Astrocyte of the spinal cord (primary cell): ENCODE data around the gene L3MBTL1.

Source experiments
- DNase-seq: peaks from one replicate; pipeline ENCODE4 v3.0.0; 2011; ENCODE audit warnings: low read depth, low spot score
- H3K4me3 ChIP-seq: 2 replicates; pipeline ENCODE4 v1.5.1; 2011; ENCODE audit warnings: low read depth, mild to moderate bottlenecking, low read length, moderate library complexity
- in situ Hi-C: cut with HindIII; loops from 2 replicates; pipeline ENCODE4 v1.10.0; 2017; ENCODE audit warnings: low sequenced_read_pairs
- TF ChIP-seq, protein P1 (sequence below): IDR thresholded peaks from 2 replicates; pipeline ENCODE4 v1.5.1; 2012; ENCODE audit warnings: low read depth, mild to moderate bottlenecking, low read length, inconsistent platforms

The L3MBTL1 gene

DNA sequence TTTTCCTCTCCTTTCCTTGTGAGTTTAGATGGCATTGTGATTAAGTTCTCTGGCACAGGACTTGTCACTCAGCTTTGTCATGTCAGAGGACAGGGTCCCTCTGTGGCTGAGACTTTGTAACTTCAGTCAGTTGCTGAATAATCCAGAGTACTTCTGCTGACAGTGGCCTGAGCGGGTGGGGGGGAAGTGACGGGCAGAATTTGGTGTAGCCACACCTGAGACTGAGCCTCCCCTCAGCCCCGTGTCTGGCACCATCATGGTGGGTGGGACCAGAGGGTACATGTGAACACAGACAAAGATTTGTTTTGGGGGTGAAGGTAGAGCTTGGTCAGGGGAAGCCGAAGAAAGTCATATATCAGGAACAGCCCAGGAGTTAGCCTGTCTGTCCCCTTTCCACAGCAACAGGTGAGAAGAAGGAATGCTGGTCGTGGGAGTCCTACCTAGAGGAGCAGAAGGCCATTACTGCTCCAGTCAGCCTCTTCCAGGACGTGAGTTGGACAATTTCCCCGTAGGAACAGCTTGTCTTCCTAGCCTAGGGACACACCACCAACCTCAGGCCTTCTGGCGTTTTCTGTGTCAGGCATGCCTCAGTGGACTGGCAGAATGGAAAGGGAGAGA, 20.9 kb downstream of the L3MBTL1 start:
- no peak overlapping the region for H3K4me3 ChIP-seq
- DNase-seq: no peak
- TF ChIP-seq, protein P1, sequence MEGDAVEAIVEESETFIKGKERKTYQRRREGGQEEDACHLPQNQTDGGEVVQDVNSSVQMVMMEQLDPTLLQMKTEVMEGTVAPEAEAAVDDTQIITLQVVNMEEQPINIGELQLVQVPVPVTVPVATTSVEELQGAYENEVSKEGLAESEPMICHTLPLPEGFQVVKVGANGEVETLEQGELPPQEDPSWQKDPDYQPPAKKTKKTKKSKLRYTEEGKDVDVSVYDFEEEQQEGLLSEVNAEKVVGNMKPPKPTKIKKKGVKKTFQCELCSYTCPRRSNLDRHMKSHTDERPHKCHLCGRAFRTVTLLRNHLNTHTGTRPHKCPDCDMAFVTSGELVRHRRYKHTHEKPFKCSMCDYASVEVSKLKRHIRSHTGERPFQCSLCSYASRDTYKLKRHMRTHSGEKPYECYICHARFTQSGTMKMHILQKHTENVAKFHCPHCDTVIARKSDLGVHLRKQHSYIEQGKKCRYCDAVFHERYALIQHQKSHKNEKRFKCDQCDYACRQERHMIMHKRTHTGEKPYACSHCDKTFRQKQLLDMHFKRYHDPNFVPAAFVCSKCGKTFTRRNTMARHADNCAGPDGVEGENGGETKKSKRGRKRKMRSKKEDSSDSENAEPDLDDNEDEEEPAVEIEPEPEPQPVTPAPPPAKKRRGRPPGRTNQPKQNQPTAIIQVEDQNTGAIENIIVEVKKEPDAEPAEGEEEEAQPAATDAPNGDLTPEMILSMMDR: no peak
- in situ Hi-C loops: no loop called here

DNA sequence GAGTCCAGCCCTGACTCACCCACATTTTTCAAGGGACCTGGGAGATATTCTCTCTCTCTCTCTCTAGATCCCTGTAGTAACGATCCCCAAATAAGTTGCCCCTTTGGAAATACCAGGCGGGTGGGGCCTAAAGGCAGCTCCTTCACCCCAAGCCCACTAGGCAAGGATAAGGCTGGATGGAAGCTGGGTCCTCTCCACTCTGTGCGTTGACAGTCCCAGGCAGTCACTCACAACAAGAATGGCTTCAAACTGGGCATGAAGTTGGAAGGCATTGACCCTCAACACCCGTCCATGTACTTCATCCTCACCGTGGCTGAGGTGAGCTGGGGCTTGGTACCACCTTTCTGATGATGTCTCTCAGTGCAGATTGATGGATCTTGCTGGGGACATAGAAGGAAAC, 21.6 kb downstream of the L3MBTL1 start:
- in situ Hi-C loops: no loop called here
- TF ChIP-seq, protein P1: no peak
- H3K4me3 ChIP-seq: no peak overlapping the region
- DNase-seq: no peak

DNA sequence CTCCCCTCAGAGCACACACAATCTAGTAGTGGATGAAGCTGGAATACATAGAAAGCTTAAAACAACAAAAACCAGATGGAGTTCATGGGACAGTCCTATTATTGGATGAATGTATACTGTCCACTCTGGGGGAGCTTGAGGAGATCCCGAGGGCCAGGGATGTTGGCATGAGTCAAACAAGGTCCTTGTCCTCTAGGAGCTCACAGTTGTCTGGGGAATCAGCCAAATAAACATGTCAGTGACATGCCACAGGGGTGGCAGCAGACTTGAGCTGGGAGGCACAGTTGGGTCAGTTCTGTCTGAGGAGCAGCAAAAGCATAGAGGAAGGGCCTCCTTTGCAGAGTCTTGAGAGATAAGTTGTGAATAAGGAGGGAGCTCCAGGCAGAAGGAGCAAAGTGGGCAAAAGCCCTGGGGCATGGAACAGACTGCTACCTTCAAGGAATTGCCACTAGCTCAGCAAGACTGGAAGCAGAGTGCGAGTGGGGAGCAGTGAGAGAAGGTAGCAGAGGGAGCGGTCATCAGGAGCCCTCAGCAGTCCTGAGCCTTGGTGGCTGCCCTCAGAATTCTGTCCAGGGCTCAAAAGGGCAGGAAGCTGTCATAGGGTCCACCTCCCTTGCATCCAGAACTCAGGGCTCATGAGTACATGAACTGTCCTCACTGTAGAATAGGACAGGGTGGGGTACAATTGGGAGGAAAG, 22.1 kb downstream of the L3MBTL1 start:
- no peak for DNase-seq
- TF ChIP-seq, protein P1: no peak
- in situ Hi-C loops: no loop called here
- no peak overlapping the region for H3K4me3 ChIP-seq

DNA sequence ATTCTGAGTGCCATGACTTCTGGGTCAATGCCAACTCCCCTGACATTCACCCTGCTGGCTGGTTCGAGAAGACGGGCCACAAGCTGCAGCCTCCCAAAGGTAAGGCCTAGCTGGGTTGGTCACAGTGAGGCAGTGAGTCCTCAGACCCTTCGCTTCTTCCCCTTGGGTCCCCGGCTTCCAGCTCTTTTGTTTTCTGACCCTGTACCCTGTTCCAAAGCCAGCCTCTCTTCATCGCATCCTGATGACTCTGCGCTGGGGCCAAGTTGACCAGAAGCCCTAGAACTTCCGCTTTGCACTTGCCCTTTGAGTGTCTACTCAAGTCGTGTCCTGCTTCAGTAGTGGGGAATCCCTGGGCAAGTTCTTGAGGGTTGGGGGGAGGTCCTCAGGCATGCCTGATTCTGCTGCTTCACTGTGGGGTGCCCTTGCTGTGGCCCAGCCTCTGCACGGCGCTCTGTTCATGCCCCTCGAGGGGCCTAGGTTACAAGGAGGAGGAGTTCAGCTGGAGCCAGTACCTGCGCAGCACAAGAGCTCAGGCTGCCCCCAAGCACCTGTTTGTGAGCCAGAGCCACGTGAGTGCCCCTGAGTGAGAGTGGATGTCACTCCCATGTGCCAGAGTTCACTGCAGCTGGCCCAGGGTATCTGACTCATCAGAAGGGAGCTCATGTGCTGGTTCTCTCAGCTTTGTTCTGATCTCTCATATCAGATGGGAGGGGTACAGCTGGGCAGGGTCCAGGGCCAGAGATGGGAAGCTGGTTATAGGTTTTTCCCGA, 23.0 kb downstream of the L3MBTL1 start:
- in situ Hi-C loops: no loop called here
- TF ChIP-seq, protein P1: no peak
- no peak for DNase-seq
- H3K4me3 ChIP-seq: no peak overlapping the region

DNA sequence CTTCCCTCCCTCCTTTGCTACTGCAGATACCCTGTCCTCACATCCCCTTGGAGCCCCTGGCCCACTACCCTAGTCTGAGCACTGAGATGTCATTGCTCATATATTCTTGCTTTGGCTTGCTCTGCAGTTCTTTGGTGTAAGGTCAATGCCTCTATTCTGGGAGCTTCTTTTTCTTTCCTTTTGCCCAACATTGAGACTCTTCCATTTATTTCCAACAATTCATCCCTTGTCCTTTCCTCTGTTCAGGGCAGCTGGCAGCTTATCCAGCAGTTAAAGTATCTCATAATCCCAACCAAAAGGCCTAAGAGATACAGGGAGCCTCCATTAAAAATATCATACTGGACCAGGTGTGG, 23.6 kb downstream of the L3MBTL1 start:
- in situ Hi-C loops: no loop called here
- no peak overlapping the region for H3K4me3 ChIP-seq
- no peak for DNase-seq
- TF ChIP-seq, protein P1: no peak

DNA sequence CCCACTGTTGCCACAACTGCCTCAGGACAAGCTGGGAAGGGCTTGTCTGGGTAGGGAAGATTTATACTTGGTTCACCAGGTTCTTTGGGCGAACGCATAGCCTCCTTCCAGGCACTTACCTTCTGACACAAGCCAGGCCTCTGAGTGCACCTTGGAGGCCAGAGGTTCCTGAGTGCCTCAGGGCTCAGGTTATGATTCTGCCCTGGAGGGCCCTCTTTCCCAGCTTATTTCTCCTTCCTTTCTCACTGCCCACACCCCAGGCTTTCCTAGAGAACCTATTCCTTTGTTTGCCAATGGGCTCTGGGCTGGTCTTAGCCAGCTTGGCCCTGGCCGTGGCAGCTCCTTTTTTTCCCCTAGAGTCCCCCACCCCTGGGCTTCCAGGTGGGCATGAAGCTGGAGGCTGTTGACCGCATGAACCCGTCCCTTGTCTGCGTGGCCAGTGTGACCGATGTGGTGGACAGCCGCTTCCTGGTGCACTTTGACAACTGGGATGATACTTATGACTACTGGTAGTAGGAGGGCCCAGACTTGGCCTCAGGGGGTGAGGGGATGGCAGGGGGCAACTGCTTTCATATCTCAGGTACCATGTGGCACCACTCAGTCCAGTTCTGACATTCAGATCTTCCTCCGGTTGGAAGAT, 25.0 kb downstream of the L3MBTL1 start:
- in situ Hi-C loops: no loop called here
- TF ChIP-seq, protein P1: no peak
- DNase-seq: no peak
- no peak overlapping the region for H3K4me3 ChIP-seq
